Measurements from ENCODE around the gene ADCY1. TPM values are rescaled to one million over a fixed set of nuclear protein-coding genes. Genes with fewer than 3 reads are reported as not detected.
"Not testable (repeated sequence)": the region's sequence is repeated elsewhere in the genome, so short reads cannot be mapped to it uniquely, and the experiment has no call there.

The ADCY1 gene
- total and polyA plus RNA-seq, 4 donors, result 21.8 to 79.2 (median 72.3) TPM

GRCh38 chr7:45720989-45721388 lies 146.8 kb downstream of the ADCY1 start:
- Histone ChIP-seq H3K36me3 (ENCODE audit: control insufficient read depth, insufficient read depth, low read length) (peaks cover 55% of the 10 kb centered on the region), H3K4me3 (ENCODE audit: low read depth, low read length) (no peak overlapping the region), H3K9me3 (ENCODE audit: control insufficient read depth, insufficient read depth, low read length) (no peaks in the 10 kb centered on the region), H3K4me1 (ENCODE audit: control insufficient read depth, insufficient read depth, low read length) (no peaks in the 10 kb centered on the region), H3K27ac (ENCODE audit: low read depth, low read length) (no peak overlapping the region), H3K27me3 (ENCODE audit: control insufficient read depth, insufficient read depth, low read length) (no peaks in the 10 kb centered on the region)
- no CpG with 5 or more reads among the region's 3 CpGs for WGBS (ENCODE audit: insufficient coverage)
- no peak for DNase-seq (ENCODE audit: low read depth in 4 of 6, low spot score in 6 of 6)

DNA sequence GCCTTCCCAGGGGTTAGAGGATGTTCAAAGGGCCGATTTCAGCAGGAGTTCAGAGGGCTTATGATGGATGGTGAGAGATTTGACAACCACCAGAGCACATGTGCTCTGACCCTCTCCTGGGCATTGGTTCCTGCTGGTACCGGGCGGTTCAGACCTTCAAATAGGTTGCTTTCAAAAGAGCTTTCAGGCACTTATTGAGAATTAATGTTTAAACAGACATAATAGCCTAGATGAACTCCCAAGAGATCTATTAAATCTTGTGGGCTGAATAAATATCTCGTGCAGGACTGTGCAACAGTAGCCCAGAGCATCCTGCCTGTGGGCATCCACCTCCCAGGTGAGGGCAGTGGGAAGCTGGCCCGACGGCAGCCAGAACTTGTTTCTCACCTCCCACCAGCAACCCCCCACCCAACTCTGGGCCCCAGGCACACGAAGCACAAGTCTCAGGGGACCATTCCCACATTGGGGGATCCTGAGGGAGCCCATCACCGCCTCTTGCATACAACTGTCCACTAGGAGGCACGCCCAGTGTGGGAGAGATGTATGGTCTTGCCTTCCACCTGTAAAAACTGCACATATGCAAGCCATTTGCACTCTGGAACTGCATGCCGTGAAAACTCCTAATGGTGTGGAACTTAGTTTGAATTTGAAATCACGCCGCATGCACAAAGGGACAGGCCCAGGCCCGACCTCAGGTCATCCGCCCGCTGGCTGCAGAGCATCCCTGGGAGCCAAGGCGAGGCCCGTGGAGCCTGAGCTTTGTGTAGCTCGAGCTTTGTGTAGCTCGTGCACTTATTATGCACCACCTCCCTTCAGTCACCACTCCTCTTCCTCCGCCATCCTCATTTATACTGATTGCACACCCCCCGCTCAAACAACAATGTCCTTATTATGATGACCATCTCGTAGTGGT lies 147.8 kb downstream of the ADCY1 start:
- 74% methylated on average over 17 of the region's 22 CpGs for WGBS (ENCODE audit: insufficient coverage)
- Histone ChIP-seq H3K4me3 (ENCODE audit: low read depth, low read length) (no peak overlapping the region), H3K27me3 (ENCODE audit: control insufficient read depth, insufficient read depth, low read length) (no peaks in the 10 kb centered on the region), H3K27ac (ENCODE audit: low read depth, low read length) (no peak overlapping the region), H3K4me1 (ENCODE audit: control insufficient read depth, insufficient read depth, low read length) (no peaks in the 10 kb centered on the region), H3K9me3 (ENCODE audit: control insufficient read depth, insufficient read depth, low read length) (no peaks in the 10 kb centered on the region), H3K36me3 (ENCODE audit: control insufficient read depth, insufficient read depth, low read length) (peaks cover 49% of the 10 kb centered on the region)
- no peak for DNase-seq (ENCODE audit: low read depth in 4 of 6, low spot score in 6 of 6)

- 100% methylated on average over 1 of the region's 2 CpGs for whole genome bisulfite sequencing (ENCODE audit: insufficient coverage)
- DNase-seq (ENCODE audit: low read depth in 4 of 6, low spot score in 6 of 6), result not testable (repeated sequence)
Measured at GRCh38 chr7:45725231-45725630, 151.1 kb downstream of the ADCY1 start.

GRCh38 chr7:45726883-45727282 lies 152.7 kb downstream of the ADCY1 start:
- H3K4me3 ChIP-seq (ENCODE audit: low read depth, low read length), result no peak overlapping the region
- H3K9me3 ChIP-seq (ENCODE audit: control insufficient read depth, insufficient read depth, low read length), result no peaks in the 10 kb centered on the region
- no peaks in the 10 kb centered on the region for H3K4me1 ChIP-seq (ENCODE audit: control insufficient read depth, insufficient read depth, low read length)
- 99% methylated on average over 16 of the region's 29 CpGs for WGBS (ENCODE audit: insufficient coverage)
- no peaks in the 10 kb centered on the region for H3K27me3 ChIP-seq (ENCODE audit: control insufficient read depth, insufficient read depth, low read length)
- H3K36me3 ChIP-seq (ENCODE audit: control insufficient read depth, insufficient read depth, low read length), result peaks cover 27% of the 10 kb centered on the region
- H3K27ac ChIP-seq (ENCODE audit: low read depth, low read length), result no peak overlapping the region
- DNase-seq (ENCODE audit: low read depth in 4 of 6, low spot score in 6 of 6), result no peak

More at GRCh38 chr7:45725231-45725630, 151.1 kb downstream of the ADCY1 start:
- H3K4me1 ChIP-seq (ENCODE audit: control insufficient read depth, insufficient read depth, low read length); H3K27me3 ChIP-seq (ENCODE audit: control insufficient read depth, insufficient read depth, low read length); H3K27ac ChIP-seq (ENCODE audit: low read depth, low read length); H3K9me3 ChIP-seq (ENCODE audit: control insufficient read depth, insufficient read depth, low read length); H3K4me3 ChIP-seq (ENCODE audit: low read depth, low read length): not testable (repeated sequence)
- H3K36me3 ChIP-seq (ENCODE audit: control insufficient read depth, insufficient read depth, low read length), result peaks cover 31% of the 10 kb centered on the region

DNA sequence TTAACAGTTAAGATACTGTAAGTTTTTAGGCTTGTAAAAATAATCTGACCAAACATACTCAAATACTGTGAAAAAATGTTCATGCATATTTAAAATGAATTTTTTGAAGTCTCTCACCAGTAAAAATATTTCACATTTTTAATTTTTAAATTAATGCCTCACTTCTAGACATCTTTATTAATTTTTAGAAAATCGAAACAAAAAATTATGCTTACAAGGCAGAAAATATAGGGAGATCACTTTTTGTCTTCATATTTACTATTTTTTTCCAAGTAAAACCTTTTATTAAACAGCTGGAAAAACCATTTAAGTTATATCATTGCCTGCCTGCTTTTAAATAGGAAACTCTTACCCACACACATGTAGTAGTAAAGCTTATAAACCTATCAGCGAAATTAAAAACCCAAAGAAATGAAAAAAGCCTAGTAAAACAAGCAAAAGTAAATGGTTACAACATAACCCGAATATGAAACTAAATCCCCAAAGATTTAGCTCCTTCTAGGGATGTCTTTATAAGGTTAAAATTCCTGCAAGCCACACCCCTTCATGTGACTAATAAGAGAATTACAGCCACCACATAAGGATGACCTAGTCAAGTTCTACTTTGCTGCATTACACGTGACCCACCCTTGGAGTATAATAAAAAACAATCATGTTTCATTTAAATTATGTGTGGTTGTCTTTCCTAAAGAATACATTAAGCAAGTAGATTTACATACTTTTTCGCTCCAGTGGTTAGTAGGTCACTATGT lies 157.7 kb downstream of the ADCY1 start:
- not testable (repeated sequence) for H3K36me3 ChIP-seq (ENCODE audit: control insufficient read depth, insufficient read depth, low read length); H3K9me3 ChIP-seq (ENCODE audit: control insufficient read depth, insufficient read depth, low read length); H3K4me3 ChIP-seq (ENCODE audit: low read depth, low read length); H3K4me1 ChIP-seq (ENCODE audit: control insufficient read depth, insufficient read depth, low read length); DNase-seq (ENCODE audit: low read depth in 4 of 6, low spot score in 6 of 6); H3K27me3 ChIP-seq (ENCODE audit: control insufficient read depth, insufficient read depth, low read length); H3K27ac ChIP-seq (ENCODE audit: low read depth, low read length)
- WGBS (ENCODE audit: insufficient coverage), result no CpG with 5 or more reads among the region's 5 CpGs

GRCh38 chr7:45738920-45739319 lies 164.8 kb downstream of the ADCY1 start:
- not testable (repeated sequence) for DNase-seq (ENCODE audit: low read depth in 4 of 6, low spot score in 6 of 6); H3K27ac ChIP-seq (ENCODE audit: low read depth, low read length); H3K9me3 ChIP-seq (ENCODE audit: control insufficient read depth, insufficient read depth, low read length)

DNA sequence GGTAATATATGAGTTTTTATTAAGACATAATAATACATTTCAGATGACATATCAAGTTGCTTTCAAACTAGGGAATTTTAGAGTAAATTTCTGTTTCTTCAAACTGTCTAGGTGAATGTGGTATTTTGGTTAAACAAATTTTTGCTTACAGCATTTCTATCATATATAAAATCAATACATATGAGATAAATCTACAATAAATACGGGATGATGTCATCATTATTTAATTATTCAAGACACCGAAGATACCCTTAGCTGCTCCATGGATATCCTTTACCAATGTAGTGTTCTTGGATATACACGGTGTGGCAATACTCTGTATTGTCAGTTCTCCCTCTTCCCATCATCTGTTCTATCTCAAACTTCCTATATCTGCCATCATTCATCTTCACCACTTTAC lies 166.4 kb downstream of the ADCY1 start:
- H3K9me3 ChIP-seq (ENCODE audit: control insufficient read depth, insufficient read depth, low read length); H3K27ac ChIP-seq (ENCODE audit: low read depth, low read length); H3K36me3 ChIP-seq (ENCODE audit: control insufficient read depth, insufficient read depth, low read length); H3K27me3 ChIP-seq (ENCODE audit: control insufficient read depth, insufficient read depth, low read length); DNase-seq (ENCODE audit: low read depth in 4 of 6, low spot score in 6 of 6); H3K4me1 ChIP-seq (ENCODE audit: control insufficient read depth, insufficient read depth, low read length); H3K4me3 ChIP-seq (ENCODE audit: low read depth, low read length): not testable (repeated sequence)
- no CpG with 5 or more reads among the region's 3 CpGs for WGBS (ENCODE audit: insufficient coverage)

More at GRCh38 chr7:45738920-45739319, 164.8 kb downstream of the ADCY1 start:
- H3K4me3 ChIP-seq (ENCODE audit: low read depth, low read length); H3K27me3 ChIP-seq (ENCODE audit: control insufficient read depth, insufficient read depth, low read length); H3K36me3 ChIP-seq (ENCODE audit: control insufficient read depth, insufficient read depth, low read length); H3K4me1 ChIP-seq (ENCODE audit: control insufficient read depth, insufficient read depth, low read length): not testable (repeated sequence)
- 69% methylated on average over 8 of the region's 9 CpGs for WGBS (ENCODE audit: insufficient coverage)

- not testable (repeated sequence) for H3K9me3 ChIP-seq (ENCODE audit: control insufficient read depth, insufficient read depth, low read length); H3K27me3 ChIP-seq (ENCODE audit: control insufficient read depth, insufficient read depth, low read length); H3K4me1 ChIP-seq (ENCODE audit: control insufficient read depth, insufficient read depth, low read length); H3K4me3 ChIP-seq (ENCODE audit: low read depth, low read length); H3K27ac ChIP-seq (ENCODE audit: low read depth, low read length); H3K36me3 ChIP-seq (ENCODE audit: control insufficient read depth, insufficient read depth, low read length)
- peak in 2 of 6 donors; percentile 24 to 33 for DNase-seq (ENCODE audit: low read depth in 4 of 6, low spot score in 6 of 6)
Measured at GRCh38 chr7:45748976-45749375, 174.8 kb downstream of the ADCY1 start.

DNA sequence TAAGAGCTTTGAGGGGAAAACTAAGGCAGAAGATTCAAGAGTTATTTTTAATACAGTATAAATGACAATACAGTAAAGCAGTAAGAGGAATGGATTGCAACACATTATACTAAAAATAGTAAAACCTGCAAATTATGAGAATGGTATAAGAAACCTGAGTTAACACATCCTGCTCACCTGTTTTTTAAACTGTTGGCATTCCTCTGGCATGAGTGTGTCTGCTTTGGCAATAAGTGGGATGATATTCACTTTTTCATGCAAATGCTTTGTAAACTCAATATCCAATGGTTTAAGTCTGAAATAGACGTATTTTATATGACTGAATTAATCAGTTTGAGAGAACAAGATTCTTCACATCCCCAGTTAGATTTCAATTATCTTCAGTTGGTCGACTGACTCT lies 177.2 kb downstream of the ADCY1 start:
- not testable (repeated sequence) for H3K27me3 ChIP-seq (ENCODE audit: control insufficient read depth, insufficient read depth, low read length); H3K27ac ChIP-seq (ENCODE audit: low read depth, low read length); DNase-seq (ENCODE audit: low read depth in 4 of 6, low spot score in 6 of 6); H3K36me3 ChIP-seq (ENCODE audit: control insufficient read depth, insufficient read depth, low read length); H3K4me3 ChIP-seq (ENCODE audit: low read depth, low read length); H3K4me1 ChIP-seq (ENCODE audit: control insufficient read depth, insufficient read depth, low read length); H3K9me3 ChIP-seq (ENCODE audit: control insufficient read depth, insufficient read depth, low read length)
- WGBS (ENCODE audit: insufficient coverage), result 100% methylated on average over 1 of the region's 2 CpGs

GRCh38 chr7:45756333-45756732 lies 182.2 kb downstream of the ADCY1 start:
- H3K36me3 ChIP-seq (ENCODE audit: control insufficient read depth, insufficient read depth, low read length); H3K27me3 ChIP-seq (ENCODE audit: control insufficient read depth, insufficient read depth, low read length); H3K27ac ChIP-seq (ENCODE audit: low read depth, low read length); DNase-seq (ENCODE audit: low read depth in 4 of 6, low spot score in 6 of 6); H3K9me3 ChIP-seq (ENCODE audit: control insufficient read depth, insufficient read depth, low read length); H3K4me1 ChIP-seq (ENCODE audit: control insufficient read depth, insufficient read depth, low read length); H3K4me3 ChIP-seq (ENCODE audit: low read depth, low read length): not testable (repeated sequence)
- WGBS (ENCODE audit: insufficient coverage), result no CpG with 5 or more reads among the region's 4 CpGs

Measured in spinal cord (tissue), 10 donors.